ENCODE results near the gene SLC52A3. TPM values are rescaled to one million over a fixed set of nuclear protein-coding genes. Genes with fewer than 3 reads are reported as not detected.

The SLC52A3 gene
- polyA plus RNA-seq, 1 donor from 2014 or later = not detected

DNA sequence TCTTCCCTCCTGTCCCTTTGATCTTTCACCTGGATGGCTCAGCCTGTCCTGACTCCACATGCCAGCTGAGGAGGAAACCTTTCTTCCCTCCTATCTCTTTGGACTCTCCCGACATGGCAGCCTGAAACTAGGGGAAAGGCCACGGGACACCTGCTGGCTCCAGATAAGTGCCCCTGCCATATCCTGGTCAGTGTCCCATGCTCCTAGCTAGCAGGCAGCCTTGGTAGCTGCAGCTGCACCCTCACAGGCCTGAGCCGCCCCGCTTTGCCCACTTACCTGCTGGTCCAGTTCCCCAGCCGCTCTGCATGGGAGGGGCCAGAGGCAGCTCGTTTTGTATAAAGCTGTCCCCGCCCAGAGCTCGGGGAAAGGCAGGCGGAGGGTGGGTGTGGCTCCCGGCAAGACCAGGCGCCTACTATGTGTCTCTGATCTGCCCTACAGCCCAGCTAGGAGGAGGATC lies 7.4 kb upstream of the SLC52A3 start:
- no peak overlapping the region for H3K4me3 ChIP-seq (ENCODE audit: low read length)

DNA sequence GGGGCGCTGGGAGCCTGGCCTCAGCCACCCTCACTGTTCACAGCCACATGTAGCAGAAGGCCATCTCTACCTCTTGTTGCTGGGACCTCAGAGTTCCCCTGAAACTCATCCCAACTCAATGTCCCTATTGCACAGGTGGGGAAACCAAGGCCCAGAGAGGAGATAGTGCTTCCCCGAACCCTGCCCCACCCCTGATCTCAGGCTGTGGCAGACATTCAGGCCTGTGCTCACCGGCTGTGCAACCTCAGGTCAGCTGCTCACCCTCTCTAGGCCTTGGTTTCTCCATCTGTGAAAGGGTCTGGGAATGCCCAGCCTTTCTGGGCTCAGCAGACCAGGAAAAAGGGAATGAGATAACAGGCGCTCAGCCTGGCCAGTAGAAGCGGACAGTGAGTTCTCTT lies 6.4 kb upstream of the SLC52A3 start:
- Histone ChIP-seq H3K9me2 (ENCODE audit: insufficient read depth, low read length) (no peaks in the 10 kb centered on the region), H3K4me2 (ENCODE audit: low read length) (no peak overlapping the region), H3K9ac (ENCODE audit: low read length) (no peak overlapping the region), H3K4me3 (ENCODE audit: low read length) (no peak overlapping the region), H3K27ac (ENCODE audit: low read length) (no peak overlapping the region), H2AFZ (ENCODE audit: low read depth, low read length) (no peak overlapping the region), H3K36me3 (ENCODE audit: insufficient read depth, low read length) (no peaks in the 10 kb centered on the region), H3K27me3 (ENCODE audit: insufficient read depth, low read depth, low read length) (no peaks in the 10 kb centered on the region), H4K20me1 (ENCODE audit: insufficient read depth) (no peaks in the 10 kb centered on the region), H3K79me2 (replicated peaks; ENCODE audit: insufficient read depth, low read length) (no peaks in the 10 kb centered on the region), H3K9me3 (ENCODE audit: low read length) (no peaks in the 10 kb centered on the region), H3F3A (ENCODE audit: insufficient read depth, low read length, poor library complexity, severe bottlenecking) (no peaks in the 10 kb centered on the region)
- TF ChIP-seq MXI1 (conservative IDR thresholded peaks at IDR 0.05; ENCODE audit: poor library complexity, severe bottlenecking) (no peak), EZH2 (IDR thresholded peaks at IDR 0.05; ENCODE audit: borderline replicate concordance, insufficient read depth, low read length, poor library complexity, severe bottlenecking) (no peak), POLR2AphosphoS5 (IDR thresholded peaks at IDR 0.05) (no peak), SMC3 (conservative IDR thresholded peaks at IDR 0.05; ENCODE audit: poor library complexity) (no peak), TAF1 (IDR thresholded peaks at IDR 0.05; ENCODE audit: low read depth) (no peak)
- TF ChIP-seq, protein P1, sequence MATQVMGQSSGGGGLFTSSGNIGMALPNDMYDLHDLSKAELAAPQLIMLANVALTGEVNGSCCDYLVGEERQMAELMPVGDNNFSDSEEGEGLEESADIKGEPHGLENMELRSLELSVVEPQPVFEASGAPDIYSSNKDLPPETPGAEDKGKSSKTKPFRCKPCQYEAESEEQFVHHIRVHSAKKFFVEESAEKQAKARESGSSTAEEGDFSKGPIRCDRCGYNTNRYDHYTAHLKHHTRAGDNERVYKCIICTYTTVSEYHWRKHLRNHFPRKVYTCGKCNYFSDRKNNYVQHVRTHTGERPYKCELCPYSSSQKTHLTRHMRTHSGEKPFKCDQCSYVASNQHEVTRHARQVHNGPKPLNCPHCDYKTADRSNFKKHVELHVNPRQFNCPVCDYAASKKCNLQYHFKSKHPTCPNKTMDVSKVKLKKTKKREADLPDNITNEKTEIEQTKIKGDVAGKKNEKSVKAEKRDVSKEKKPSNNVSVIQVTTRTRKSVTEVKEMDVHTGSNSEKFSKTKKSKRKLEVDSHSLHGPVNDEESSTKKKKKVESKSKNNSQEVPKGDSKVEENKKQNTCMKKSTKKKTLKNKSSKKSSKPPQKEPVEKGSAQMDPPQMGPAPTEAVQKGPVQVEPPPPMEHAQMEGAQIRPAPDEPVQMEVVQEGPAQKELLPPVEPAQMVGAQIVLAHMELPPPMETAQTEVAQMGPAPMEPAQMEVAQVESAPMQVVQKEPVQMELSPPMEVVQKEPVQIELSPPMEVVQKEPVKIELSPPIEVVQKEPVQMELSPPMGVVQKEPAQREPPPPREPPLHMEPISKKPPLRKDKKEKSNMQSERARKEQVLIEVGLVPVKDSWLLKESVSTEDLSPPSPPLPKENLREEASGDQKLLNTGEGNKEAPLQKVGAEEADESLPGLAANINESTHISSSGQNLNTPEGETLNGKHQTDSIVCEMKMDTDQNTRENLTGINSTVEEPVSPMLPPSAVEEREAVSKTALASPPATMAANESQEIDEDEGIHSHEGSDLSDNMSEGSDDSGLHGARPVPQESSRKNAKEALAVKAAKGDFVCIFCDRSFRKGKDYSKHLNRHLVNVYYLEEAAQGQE (IDR thresholded peaks at IDR 0.05; ENCODE audit: borderline replicate concordance) = no peak

More for the DNA sequence above, 7.4 kb upstream of the SLC52A3 start:
- H3K4me2 ChIP-seq (ENCODE audit: low read length) = no peak overlapping the region
- H3K36me3 ChIP-seq (ENCODE audit: insufficient read depth, low read length) = no peaks in the 10 kb centered on the region
- no peak overlapping the region for H2AFZ ChIP-seq (ENCODE audit: low read depth, low read length)
- H3K9me2 ChIP-seq (ENCODE audit: insufficient read depth, low read length) = no peaks in the 10 kb centered on the region
- no peaks in the 10 kb centered on the region for H3K9me3 ChIP-seq (ENCODE audit: low read length)
- no peaks in the 10 kb centered on the region for H3F3A ChIP-seq (ENCODE audit: insufficient read depth, low read length, poor library complexity, severe bottlenecking)
- H4K20me1 ChIP-seq (ENCODE audit: insufficient read depth) = no peaks in the 10 kb centered on the region
- TF ChIP-seq EP300 (conservative IDR thresholded peaks at IDR 0.05; ENCODE audit: poor library complexity, severe bottlenecking) = no peak
- no peak for TF ChIP-seq MXI1 (conservative IDR thresholded peaks at IDR 0.05; ENCODE audit: poor library complexity, severe bottlenecking)
- TF ChIP-seq POLR2AphosphoS5 (IDR thresholded peaks at IDR 0.05) = no peak
- TF ChIP-seq RAD21 (conservative IDR thresholded peaks at IDR 0.05) = no peak
- TF ChIP-seq, protein P2, sequence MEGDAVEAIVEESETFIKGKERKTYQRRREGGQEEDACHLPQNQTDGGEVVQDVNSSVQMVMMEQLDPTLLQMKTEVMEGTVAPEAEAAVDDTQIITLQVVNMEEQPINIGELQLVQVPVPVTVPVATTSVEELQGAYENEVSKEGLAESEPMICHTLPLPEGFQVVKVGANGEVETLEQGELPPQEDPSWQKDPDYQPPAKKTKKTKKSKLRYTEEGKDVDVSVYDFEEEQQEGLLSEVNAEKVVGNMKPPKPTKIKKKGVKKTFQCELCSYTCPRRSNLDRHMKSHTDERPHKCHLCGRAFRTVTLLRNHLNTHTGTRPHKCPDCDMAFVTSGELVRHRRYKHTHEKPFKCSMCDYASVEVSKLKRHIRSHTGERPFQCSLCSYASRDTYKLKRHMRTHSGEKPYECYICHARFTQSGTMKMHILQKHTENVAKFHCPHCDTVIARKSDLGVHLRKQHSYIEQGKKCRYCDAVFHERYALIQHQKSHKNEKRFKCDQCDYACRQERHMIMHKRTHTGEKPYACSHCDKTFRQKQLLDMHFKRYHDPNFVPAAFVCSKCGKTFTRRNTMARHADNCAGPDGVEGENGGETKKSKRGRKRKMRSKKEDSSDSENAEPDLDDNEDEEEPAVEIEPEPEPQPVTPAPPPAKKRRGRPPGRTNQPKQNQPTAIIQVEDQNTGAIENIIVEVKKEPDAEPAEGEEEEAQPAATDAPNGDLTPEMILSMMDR (IDR thresholded peaks at IDR 0.05; ENCODE audit: poor library complexity, severe bottlenecking) = no peak
- TF ChIP-seq, protein P1 (IDR thresholded peaks at IDR 0.05; ENCODE audit: borderline replicate concordance) = no peak
- no peak for TF ChIP-seq EZH2 (IDR thresholded peaks at IDR 0.05; ENCODE audit: borderline replicate concordance, insufficient read depth, low read length, poor library complexity, severe bottlenecking)
- TF ChIP-seq SMC3 (conservative IDR thresholded peaks at IDR 0.05; ENCODE audit: poor library complexity) = no peak
- no peak overlapping the region for H3K9ac ChIP-seq (ENCODE audit: low read length)
- H3K27ac ChIP-seq (ENCODE audit: low read length) = no peak overlapping the region
- H3K79me2 ChIP-seq (replicated peaks; ENCODE audit: insufficient read depth, low read length) = no peaks in the 10 kb centered on the region
- H3K27me3 ChIP-seq (ENCODE audit: insufficient read depth, low read depth, low read length) = no peaks in the 10 kb centered on the region
